Ovary (tissue), 9 donors: Measurements from ENCODE around the gene DNAI2. TPM values are rescaled to one million over a fixed set of nuclear protein-coding genes. Genes with fewer than 3 reads are reported as not detected.

Experiments used
- DNase-seq, 5 donors: peaks; one replicate each; pipeline ENCODE4 v3.0.0-alpha.2; 2019 to 2020
- H3K27ac ChIP-seq, 2 donors: fragments of 200-600 bp; one replicate each; pipeline versions ENCODE4 v1.5.1 to v1.8.0; 2019 to 2022
- H3K27me3 ChIP-seq: fragments of 200-600 bp; one replicate; pipeline ENCODE4 v1.8.0; 2022
- H3K36me3 ChIP-seq: fragments of 200-600 bp; sonication (generic); one replicate; pipeline ENCODE4 v1.5.1; 2019
- H3K4me1 ChIP-seq: one replicate; pipeline ENCODE4 v1.8.1; 2013; ENCODE audit warnings: mild to moderate bottlenecking, moderate library complexity; ENCODE audit not compliant: insufficient read depth
- H3K4me3 ChIP-seq: fragments of 200-600 bp; sonication (generic); one replicate; pipeline ENCODE4 v1.5.1; 2017
- H3K9me3 ChIP-seq, 2 donors: fragments of 200-600 bp in 1 of 2; sonication (generic) in 1 of 2; one replicate each; pipeline versions ENCODE4 v1.5.1 to v1.8.1; 2013 to 2019; ENCODE audit warnings: mild to moderate bottlenecking in 1 of 2, moderate library complexity in 1 of 2
- CTCF ChIP-seq, 3 donors: fragments of 450-650 bp in 2 of 3; fragments of 200-600 bp in 1 of 3; IDR thresholded peaks; one replicate each; pipeline versions ENCODE4 v1.5.1 to v1.8.0; 2016 to 2022; ENCODE audit warnings: antibody characterized with exemption in 3 of 3, mild to moderate bottlenecking in 1 of 3
- EP300 ChIP-seq: sonication (generic); formaldehyde crosslinking; IDR thresholded peaks from one replicate; pipeline ENCODE4 v1.6.1; 2017; ENCODE audit warnings: antibody characterized with exemption
- POLR2A ChIP-seq: fragments of 450-650 bp; IDR thresholded peaks from one replicate; pipeline ENCODE4 v1.6.1; 2017; ENCODE audit warnings: antibody characterized with exemption, mild to moderate bottlenecking, moderate library complexity
- WGBS, 3 donors: extraction: QIAGEN DNeasy Blood & Tissue Kit in 1 of 3; methylation state at CpG; one replicate each; pipeline versions ENCODE4 v1.1.5 to v1.1.7; 2013 to 2017; 5-methylcytosine and 5-hydroxymethylcytosine counted together
- intact Hi-C, 4 donors: fragments of 100-400 bp; cut with DNase I; formaldehyde crosslinking; loops; one replicate each; pipeline versions ENCODE4 v1.11.0 to v1.15.1; 2022 to 2023
- polyA plus RNA-seq, 2 donors: library from polyadenylated mRNA; stranded (reverse); fragments of 200-250 nt in 1 of 2; fragments of 350-450 nt in 1 of 2; fragmentation: Illumina TruSeq in 1 of 2; extraction: RNeasy Lipid Tissue Mini Kit (QIAGEN cat#74804) in 1 of 2; gene quantifications; one replicate each; pipeline ENCODE4 v1.2.3, GENCODE V29; 2013 to 2014
- total RNA-seq, 7 donors: library from RNA; depleted of rRNA in 2 of 7; stranded (reverse); fragments of >200 nt in 2 of 7; fragmentation: NEBNext Ultra II Directional in 3 of 7; extraction: Animal tissue kit (Norgen Biotek cat#: 25700) in 3 of 7; gene quantifications; one replicate each; pipeline versions ENCODE4 v1.1.0 to v1.2.4, GENCODE V29; 2016 to 2023
- donor health status: DM: no; HTN: no; CAD: no; lungs with moderate emphysema.
- donor health status: DM: no; HTN: no; CAD: no.
- donor health status: Bipolar disorder and iron deficiency.
- donor health status: DM: yes; HTN: yes; CAD: no.
- donor health status: DM: no; HTN: no; CAD: no.
- donor health status: DM: yes; HTN: yes; CAD: no.

The DNAI2 gene
- total and polyA plus RNA-seq, 9 donors = 0.07 to 12.2 (median 0.66) TPM; not detected in 3

DNA sequence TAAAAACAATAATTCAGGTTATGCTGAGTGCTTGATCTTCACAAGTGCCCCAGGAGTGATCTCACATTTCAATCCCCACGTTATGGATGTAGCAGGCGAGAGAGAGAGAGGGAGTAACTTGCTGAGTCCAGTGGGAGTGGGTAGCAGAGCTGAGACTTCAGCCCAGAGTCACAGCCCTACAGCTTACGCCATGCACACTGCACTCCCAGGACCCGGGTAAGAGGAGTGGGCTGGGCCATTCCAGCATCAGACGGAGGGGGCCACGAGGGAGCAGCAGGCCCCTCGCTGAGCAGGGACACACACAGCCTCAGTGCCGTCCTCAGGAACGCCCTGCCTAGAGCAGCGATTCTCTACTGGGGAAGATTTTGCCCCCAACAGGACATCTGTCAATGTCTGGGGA, 42.2 kb downstream of the DNAI2 start:
- Histone ChIP-seq H3K4me1 (no peaks in the 10 kb centered on the region), H3K4me3 (no peak overlapping the region), H3K27me3 (no peaks in the 10 kb centered on the region), H3K36me3 (no peaks in the 10 kb centered on the region), H3K9me3 (peaks cover 0 to 4% of the 10 kb centered on the region in 2 donors), H3K27ac (no peak overlapping the region)
- TF ChIP-seq POLR2A (no peak), CTCF (IDR thresholded peaks at IDR 0.05) (no peak), EP300 (no peak)
- no peak for DNase-seq
- intact Hi-C loops = no loop called here
- WGBS, 3 donors = 44 to 53% (median 50%) methylated on average over 10 of the region's 10 CpGs

DNA sequence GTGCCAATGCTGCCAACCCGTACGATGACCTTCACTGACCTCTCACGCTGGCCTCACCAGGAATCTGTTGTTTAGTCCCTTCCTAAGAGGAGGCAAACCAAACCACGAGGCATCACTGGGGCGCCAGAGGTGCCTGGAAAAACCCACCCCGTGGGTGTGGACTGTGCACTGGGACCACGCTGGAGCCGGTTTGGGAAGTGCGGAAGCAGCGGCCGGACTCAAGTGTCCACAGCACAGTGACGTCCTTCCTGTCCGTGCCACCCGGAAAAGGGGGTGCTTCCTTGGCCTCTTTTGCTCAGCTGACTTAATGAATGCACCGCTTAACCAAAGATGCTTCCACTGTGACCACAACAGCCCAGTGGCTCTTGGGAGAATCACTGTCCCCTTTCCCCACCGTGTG, 43.0 kb downstream of the DNAI2 start:
- no peak overlapping the region for H3K27ac ChIP-seq
- no peak for DNase-seq
- H3K36me3 ChIP-seq = no peaks in the 10 kb centered on the region
- no peak overlapping the region for H3K4me3 ChIP-seq
- peaks cover 0 to 4% of the 10 kb centered on the region in 2 donors for H3K9me3 ChIP-seq
- H3K27me3 ChIP-seq = no peaks in the 10 kb centered on the region
- no peaks in the 10 kb centered on the region for H3K4me1 ChIP-seq
- TF ChIP-seq CTCF (IDR thresholded peaks at IDR 0.05) (no peak), POLR2A (no peak), EP300 (no peak)
- intact Hi-C loops = no loop called here
- 69 to 78% (median 78%) methylated on average over 15 to 16 of the region's 16 CpGs for WGBS, 3 donors

DNA sequence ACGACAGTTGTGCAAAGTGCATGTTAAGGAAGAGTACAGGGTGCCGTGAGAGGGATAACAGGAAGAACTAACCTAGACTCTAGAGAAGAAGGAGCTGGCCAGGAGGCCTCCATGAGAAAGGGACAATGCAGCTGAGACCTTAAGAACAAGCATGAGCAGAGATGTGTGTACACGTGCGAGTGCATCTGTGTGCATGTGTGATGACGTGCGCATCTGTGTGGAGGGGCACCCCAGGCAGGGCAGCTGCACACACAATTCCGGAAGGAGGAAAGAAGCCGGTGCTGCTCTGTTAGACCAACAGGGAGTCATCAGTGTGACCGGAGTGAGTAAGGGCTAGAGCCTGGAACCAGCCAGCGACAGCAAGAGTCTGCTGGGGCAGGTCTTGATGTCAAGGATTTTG, 44.4 kb downstream of the DNAI2 start:
- intact Hi-C loops = no loop called here
- Histone ChIP-seq H3K4me3 (no peak overlapping the region), H3K36me3 (no peaks in the 10 kb centered on the region), H3K4me1 (no peaks in the 10 kb centered on the region), H3K9me3 (no peaks in the 10 kb centered on the region), H3K27ac (no peak overlapping the region), H3K27me3 (no peaks in the 10 kb centered on the region)
- TF ChIP-seq CTCF (IDR thresholded peaks at IDR 0.05) (no peak), POLR2A (no peak), EP300 (no peak)
- 74 to 85% (median 80%) methylated on average over 10 of the region's 10 CpGs for WGBS, 3 donors
- no peak for DNase-seq

- H3K27ac ChIP-seq = no peak overlapping the region
- H3K4me1 ChIP-seq = peaks cover 3% of the 10 kb centered on the region
- no peaks in the 10 kb centered on the region for H3K27me3 ChIP-seq
- no peak for DNase-seq
- no peaks in the 10 kb centered on the region for H3K36me3 ChIP-seq
- no peaks in the 10 kb centered on the region for H3K9me3 ChIP-seq
- WGBS, 3 donors = 83 to 95% (median 91%) methylated on average over 6 of the region's 6 CpGs
- no peak overlapping the region for H3K4me3 ChIP-seq
- TF ChIP-seq POLR2A = no peak
- no peak for TF ChIP-seq CTCF (IDR thresholded peaks at IDR 0.05)
- TF ChIP-seq EP300 = no peak
- intact Hi-C loops = loop anchor here in 1 of 4 donors (5.0 kb wide), 1 partner anchor 547 kb away; no protein-coding TSS in a partner anchor
Observed at GRCh38 chr17:74324521-74324920, 50.5 kb downstream of the DNAI2 start.
